ENCODE results near the gene CKAP2L. TPM values are rescaled to one million over a fixed set of nuclear protein-coding genes. Genes with fewer than 3 reads are reported as not detected.

CKAP2L gene
- total and polyA plus RNA-seq, 9 of the 15 experiments (the other 6 are each of a cell fraction or from before 2014, with no cell fraction given): 10.4 to 21.9 (median 14.2) TPM

GRCh38 chr2:112811276-112811831 lies 46.9 kb upstream of the CKAP2L start (continued):
- TF ChIP-seq, protein P1, sequence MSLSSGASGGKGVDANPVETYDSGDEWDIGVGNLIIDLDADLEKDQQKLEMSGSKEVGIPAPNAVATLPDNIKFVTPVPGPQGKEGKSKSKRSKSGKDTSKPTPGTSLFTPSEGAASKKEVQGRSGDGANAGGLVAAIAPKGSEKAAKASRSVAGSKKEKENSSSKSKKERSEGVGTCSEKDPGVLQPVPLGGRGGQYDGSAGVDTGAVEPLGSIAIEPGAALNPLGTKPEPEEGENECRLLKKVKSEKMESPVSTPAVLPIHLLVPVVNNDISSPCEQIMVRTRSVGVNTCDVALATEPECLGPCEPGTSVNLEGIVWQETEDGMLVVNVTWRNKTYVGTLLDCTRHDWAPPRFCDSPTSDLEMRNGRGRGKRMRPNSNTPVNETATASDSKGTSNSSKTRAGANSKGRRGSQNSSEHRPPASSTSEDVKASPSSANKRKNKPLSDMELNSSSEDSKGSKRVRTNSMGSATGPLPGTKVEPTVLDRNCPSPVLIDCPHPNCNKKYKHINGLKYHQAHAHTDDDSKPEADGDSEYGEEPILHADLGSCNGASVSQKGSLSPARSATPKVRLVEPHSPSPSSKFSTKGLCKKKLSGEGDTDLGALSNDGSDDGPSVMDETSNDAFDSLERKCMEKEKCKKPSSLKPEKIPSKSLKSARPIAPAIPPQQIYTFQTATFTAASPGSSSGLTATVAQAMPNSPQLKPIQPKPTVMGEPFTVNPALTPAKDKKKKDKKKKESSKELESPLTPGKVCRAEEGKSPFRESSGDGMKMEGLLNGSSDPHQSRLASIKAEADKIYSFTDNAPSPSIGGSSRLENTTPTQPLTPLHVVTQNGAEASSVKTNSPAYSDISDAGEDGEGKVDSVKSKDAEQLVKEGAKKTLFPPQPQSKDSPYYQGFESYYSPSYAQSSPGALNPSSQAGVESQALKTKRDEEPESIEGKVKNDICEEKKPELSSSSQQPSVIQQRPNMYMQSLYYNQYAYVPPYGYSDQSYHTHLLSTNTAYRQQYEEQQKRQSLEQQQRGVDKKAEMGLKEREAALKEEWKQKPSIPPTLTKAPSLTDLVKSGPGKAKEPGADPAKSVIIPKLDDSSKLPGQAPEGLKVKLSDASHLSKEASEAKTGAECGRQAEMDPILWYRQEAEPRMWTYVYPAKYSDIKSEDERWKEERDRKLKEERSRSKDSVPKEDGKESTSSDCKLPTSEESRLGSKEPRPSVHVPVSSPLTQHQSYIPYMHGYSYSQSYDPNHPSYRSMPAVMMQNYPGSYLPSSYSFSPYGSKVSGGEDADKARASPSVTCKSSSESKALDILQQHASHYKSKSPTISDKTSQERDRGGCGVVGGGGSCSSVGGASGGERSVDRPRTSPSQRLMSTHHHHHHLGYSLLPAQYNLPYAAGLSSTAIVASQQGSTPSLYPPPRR (CRISPR knock-in tag; IDR thresholded peaks at IDR 0.05; ENCODE audit: borderline replicate concordance): no peak
- TF ChIP-seq, protein P2, sequence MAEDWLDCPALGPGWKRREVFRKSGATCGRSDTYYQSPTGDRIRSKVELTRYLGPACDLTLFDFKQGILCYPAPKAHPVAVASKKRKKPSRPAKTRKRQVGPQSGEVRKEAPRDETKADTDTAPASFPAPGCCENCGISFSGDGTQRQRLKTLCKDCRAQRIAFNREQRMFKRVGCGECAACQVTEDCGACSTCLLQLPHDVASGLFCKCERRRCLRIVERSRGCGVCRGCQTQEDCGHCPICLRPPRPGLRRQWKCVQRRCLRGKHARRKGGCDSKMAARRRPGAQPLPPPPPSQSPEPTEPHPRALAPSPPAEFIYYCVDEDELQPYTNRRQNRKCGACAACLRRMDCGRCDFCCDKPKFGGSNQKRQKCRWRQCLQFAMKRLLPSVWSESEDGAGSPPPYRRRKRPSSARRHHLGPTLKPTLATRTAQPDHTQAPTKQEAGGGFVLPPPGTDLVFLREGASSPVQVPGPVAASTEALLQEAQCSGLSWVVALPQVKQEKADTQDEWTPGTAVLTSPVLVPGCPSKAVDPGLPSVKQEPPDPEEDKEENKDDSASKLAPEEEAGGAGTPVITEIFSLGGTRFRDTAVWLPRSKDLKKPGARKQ (CRISPR knock-in tag; IDR thresholded peaks at IDR 0.05): no peak
- TF ChIP-seq PTBP1 (IDR thresholded peaks at IDR 0.05; ENCODE audit: low read depth, low read length): no peak

GRCh38 chr2:112809112-112809511 lies 44.7 kb upstream of the CKAP2L start:
- no peaks in the 10 kb centered on the region for H3K27me3 ChIP-seq (ENCODE audit: control insufficient read depth in 2 of 2, insufficient read depth in 2 of 2, low read length in 2 of 2)
- FAIRE-seq (no peak), DNase-seq (ENCODE audit: extremely low read depth in 1 of 4, low spot score in 3 of 4) (no peak), ATAC-seq (no peak)
- H3K9me3 ChIP-seq (replicated peaks; ENCODE audit: control insufficient read depth, insufficient read depth, low read depth, low read length): no peaks in the 10 kb centered on the region
- no peak overlapping the region for H2AFZ ChIP-seq (ENCODE audit: low read depth, low read length)
- H3K4me3 ChIP-seq: no peak overlapping the region
- intact Hi-C loops (cut with micrococcal nuclease): no loop called here
- BruUV-seq (replicated peaks): no TSS peak
- H3K27ac ChIP-seq (ENCODE audit: extremely low read depth, low read depth, low read length): no peak overlapping the region
- no peaks in the 10 kb centered on the region for H3K36me3 ChIP-seq (ENCODE audit: control insufficient read depth, insufficient read depth, low read length)
- no peak overlapping the region for H3K9ac ChIP-seq (ENCODE audit: insufficient read depth in 1 of 2, low read depth in 2 of 2, low read length in 2 of 2)
- ChIA-PET POLR2A (interaction anchor here (0.8 to 1.2 kb wide), 2 partner anchors 25 to 99 kb away, joined by 3 to 4 read pairs; no protein-coding TSS in a partner anchor), CTCF (ENCODE audit: low intra/inter-chr PET ratio) (no interaction called here)
- H3K4me2 ChIP-seq (ENCODE audit: insufficient read depth, low read length): no peak overlapping the region
- in situ Hi-C loops (cut with MboI): no loop called here
- no peaks in the 10 kb centered on the region for H3K79me2 ChIP-seq (ENCODE audit: control insufficient read depth, insufficient read depth, low read length)
- no peaks in the 10 kb centered on the region for H3K9me1 ChIP-seq (ENCODE audit: control insufficient read depth, insufficient read depth, low read length)
- peaks cover 0 to 26% of the 10 kb centered on the region in 2 experiments; a peak in 3 of 5 replicates for H3K4me1 ChIP-seq (replicated peaks in 1 of 2; ENCODE audit: control insufficient read depth in 2 of 2, insufficient read depth in 2 of 2, low read length in 2 of 2)
- no peaks in the 10 kb centered on the region for H4K20me1 ChIP-seq (replicated peaks; ENCODE audit: control insufficient read depth, insufficient read depth, low read length)
- no peak for TF ChIP-seq POU5F1 (IDR thresholded peaks at IDR 0.05; ENCODE audit: borderline replicate concordance, low read depth, low read length, partially characterized antibody)
- TF ChIP-seq, protein P3, sequence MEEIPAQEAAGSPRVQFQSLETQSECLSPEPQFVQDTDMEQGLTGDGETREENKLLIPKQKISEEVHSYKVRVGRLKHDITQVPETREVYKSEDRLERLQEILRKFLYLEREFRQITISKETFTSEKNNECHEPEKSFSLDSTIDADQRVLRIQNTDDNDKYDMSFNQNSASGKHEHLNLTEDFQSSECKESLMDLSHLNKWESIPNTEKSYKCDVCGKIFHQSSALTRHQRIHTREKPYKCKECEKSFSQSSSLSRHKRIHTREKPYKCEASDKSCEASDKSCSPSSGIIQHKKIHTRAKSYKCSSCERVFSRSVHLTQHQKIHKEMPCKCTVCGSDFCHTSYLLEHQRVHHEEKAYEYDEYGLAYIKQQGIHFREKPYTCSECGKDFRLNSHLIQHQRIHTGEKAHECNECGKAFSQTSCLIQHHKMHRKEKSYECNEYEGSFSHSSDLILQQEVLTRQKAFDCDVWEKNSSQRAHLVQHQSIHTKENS (CRISPR knock-in tag; IDR thresholded peaks at IDR 0.05): no peak
- TF ChIP-seq BHLHE40 (IDR thresholded peaks at IDR 0.05; ENCODE audit: low read length): no peak
- no peak for TF ChIP-seq ZNF282 (CRISPR knock-in tag; IDR thresholded peaks at IDR 0.05)
- no peak for TF ChIP-seq ZNF253 (CRISPR knock-in tag; conservative IDR thresholded peaks at IDR 0.05)
